PC-3 (cell line): ENCODE data around the gene SLC35F5.

ENCODE experiments used
- EZH2 ChIP-seq: fragments of 300-600 bp; sonication (generic); IDR thresholded peaks from one replicate; pipeline ENCODE4 v1.6.1; 2017; ENCODE audit warnings: antibody characterized with exemption, mild to moderate bottlenecking, low read length; ENCODE audit not compliant: unreplicated experiment
- EZH2phosphoT487 ChIP-seq: fragments of 300-600 bp; sonication (generic); IDR thresholded peaks from 2 replicates; pipeline ENCODE4 v1.6.1; 2018; ENCODE audit warnings: mild to moderate bottlenecking, antibody characterized with exemption, low read length, borderline replicate concordance
- TF ChIP-seq, protein P1 (sequence below): fragments of 300-600 bp; sonication (generic); conservative IDR thresholded peaks from 2 replicates; pipeline ENCODE4 v1.5.1; 2017; ENCODE audit warnings: antibody characterized with exemption, low read depth, mild to moderate bottlenecking, low read length

DNA sequence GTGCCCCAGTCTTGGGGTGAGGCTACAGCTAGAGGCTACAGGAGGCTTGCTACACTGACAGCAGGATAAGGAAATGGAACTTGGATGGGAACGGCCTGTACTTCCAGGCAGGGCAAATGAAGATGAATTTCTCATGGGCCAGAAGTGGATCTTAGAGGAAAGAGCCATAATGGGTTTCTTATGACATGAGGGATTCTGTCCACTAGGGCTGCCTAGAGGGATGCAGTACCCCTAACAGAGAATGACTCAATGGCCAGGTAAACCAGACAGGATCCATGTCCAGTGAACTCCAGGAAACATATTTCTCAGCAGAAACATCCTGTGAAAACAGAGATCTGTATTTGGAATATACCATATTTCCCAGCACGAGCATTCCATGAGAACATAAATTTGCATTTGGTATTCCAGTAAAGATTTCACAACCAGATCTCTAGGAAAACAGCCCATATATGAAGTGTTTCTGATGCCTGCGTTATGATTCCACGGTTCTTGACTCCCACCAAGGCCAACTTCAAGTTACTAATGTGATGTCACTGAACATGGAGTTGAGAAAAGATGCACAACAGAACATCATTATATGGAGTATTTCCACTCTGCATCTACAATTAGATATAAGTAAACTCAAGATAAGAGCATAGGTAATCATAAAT, 11.5 kb upstream of the SLC35F5 start:
- TF ChIP-seq EZH2phosphoT487, result no peak
- TF ChIP-seq, protein P1, sequence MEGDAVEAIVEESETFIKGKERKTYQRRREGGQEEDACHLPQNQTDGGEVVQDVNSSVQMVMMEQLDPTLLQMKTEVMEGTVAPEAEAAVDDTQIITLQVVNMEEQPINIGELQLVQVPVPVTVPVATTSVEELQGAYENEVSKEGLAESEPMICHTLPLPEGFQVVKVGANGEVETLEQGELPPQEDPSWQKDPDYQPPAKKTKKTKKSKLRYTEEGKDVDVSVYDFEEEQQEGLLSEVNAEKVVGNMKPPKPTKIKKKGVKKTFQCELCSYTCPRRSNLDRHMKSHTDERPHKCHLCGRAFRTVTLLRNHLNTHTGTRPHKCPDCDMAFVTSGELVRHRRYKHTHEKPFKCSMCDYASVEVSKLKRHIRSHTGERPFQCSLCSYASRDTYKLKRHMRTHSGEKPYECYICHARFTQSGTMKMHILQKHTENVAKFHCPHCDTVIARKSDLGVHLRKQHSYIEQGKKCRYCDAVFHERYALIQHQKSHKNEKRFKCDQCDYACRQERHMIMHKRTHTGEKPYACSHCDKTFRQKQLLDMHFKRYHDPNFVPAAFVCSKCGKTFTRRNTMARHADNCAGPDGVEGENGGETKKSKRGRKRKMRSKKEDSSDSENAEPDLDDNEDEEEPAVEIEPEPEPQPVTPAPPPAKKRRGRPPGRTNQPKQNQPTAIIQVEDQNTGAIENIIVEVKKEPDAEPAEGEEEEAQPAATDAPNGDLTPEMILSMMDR, result no peak
- TF ChIP-seq EZH2, result no peak
